WTC11 (cell line): ENCODE data around the gene NELL1. TPM values are rescaled to one million over a fixed set of nuclear protein-coding genes. Genes with fewer than 3 reads are reported as not detected.

Experiments
- ATAC-seq: fragments of 200-7000 bp; cut with Tn5 transposase; 2 replicates; pipeline ENCODE4 v1.10.0; 2021; ENCODE audit warnings: mild to moderate bottlenecking, moderate library complexity
- CTCF ChIA-PET: fragments of 300-600 bp; sonication (Branson Sonifier 250); formaldehyde crosslinking; loops from one replicate; lab custom pipeline; 2021; ENCODE audit warnings: antibody characterized with exemption; lab: Charles Lee
- POLR2A ChIA-PET: fragments of 350-600 bp; sonication (Branson Sonifier 250); formaldehyde crosslinking; loops from one replicate; lab custom pipeline; 2021; ENCODE audit warnings: antibody characterized with exemption; lab: Charles Lee
- DNase-seq: peaks from one replicate; pipeline ENCODE4 v3.0.0; 2021; ENCODE audit warnings: low spot score
- H3K27ac Mint-ChIP-seq: 2 replicates; pipeline ENCODE4 v1.8.0; 2021; ENCODE audit warnings: mixed read lengths
- H3K27me3 Mint-ChIP-seq: 2 replicates; pipeline ENCODE4 v1.8.0; 2021; ENCODE audit warnings: low read depth, mild to moderate bottlenecking, moderate library complexity, mixed read lengths
- H3K36me3 Mint-ChIP-seq: 2 replicates; pipeline ENCODE4 v1.8.0; 2021; ENCODE audit warnings: mixed read lengths
- H3K4me1 Mint-ChIP-seq: 2 replicates; pipeline ENCODE4 v1.8.0; 2022; ENCODE audit warnings: mixed read lengths
- H3K4me3 Mint-ChIP-seq: 2 replicates; pipeline ENCODE4 v1.8.0; 2021; ENCODE audit warnings: mild to moderate bottlenecking, moderate library complexity, mixed read lengths
- H3K9me3 Mint-ChIP-seq: 2 replicates; pipeline ENCODE4 v1.8.0; 2021; ENCODE audit warnings: mixed read lengths
- CREM ChIP-seq: sonication (generic); formaldehyde crosslinking; IDR thresholded peaks from 2 replicates; pipeline ENCODE4 v1.8.1; 2022; ENCODE audit warnings: mild to moderate bottlenecking, missing genetic modification reagents, moderate library complexity
- JAZF1 ChIP-seq: fragments of 250-450 bp; sonication (Bioruptor Pico); IDR thresholded peaks from 2 replicates; pipeline ENCODE4 v1.9.0; 2021; ENCODE audit warnings: moderate library complexity, mild to moderate bottlenecking, inconsistent platforms
- JUN ChIP-seq: sonication (generic); formaldehyde crosslinking; IDR thresholded peaks from 2 replicates; pipeline ENCODE4 v1.8.0; 2023; ENCODE audit warnings: mild to moderate bottlenecking, missing genetic modification reagents
- MYBL2 ChIP-seq: sonication (generic); formaldehyde crosslinking; IDR thresholded peaks from 2 replicates; pipeline ENCODE4 v1.8.1; 2023; ENCODE audit warnings: mild to moderate bottlenecking, moderate library complexity, missing genetic modification reagents
- OVOL2 ChIP-seq: fragments of 250-450 bp; sonication (Bioruptor Pico); IDR thresholded peaks from 2 replicates; pipeline ENCODE4 v1.9.0; 2021; ENCODE audit warnings: mild to moderate bottlenecking, borderline replicate concordance
- SMAD4 ChIP-seq: sonication (generic); formaldehyde crosslinking; IDR thresholded peaks from 2 replicates; pipeline ENCODE4 v1.8.0; 2022; ENCODE audit warnings: mild to moderate bottlenecking, missing genetic modification reagents
- SOX15 ChIP-seq: fragments of 250-450 bp; sonication (Bioruptor Pico); IDR thresholded peaks from 2 replicates; pipeline ENCODE4 v1.9.0; 2021; ENCODE audit warnings: mild to moderate bottlenecking
- ZNF416 ChIP-seq: fragments of 250-450 bp; sonication (Bioruptor Pico); IDR thresholded peaks from 2 replicates; pipeline ENCODE4 v1.9.0; 2021; ENCODE audit warnings: mild to moderate bottlenecking, inconsistent platforms
- total RNA-seq: library from RNA; stranded (reverse); gene quantifications from 3 replicates; pipeline ENCODE4 v1.2.3, GENCODE V29; 2021
- TF ChIP-seq, protein P1 (sequence below): fragments of 250-450 bp; sonication (Bioruptor Pico); IDR thresholded peaks from 2 replicates; pipeline ENCODE4 v1.9.0; 2021; ENCODE audit warnings: moderate library complexity, mild to moderate bottlenecking, inconsistent platforms, borderline replicate concordance
- TF ChIP-seq, protein P2 (sequence below): sonication (generic); formaldehyde crosslinking; IDR thresholded peaks from 2 replicates; pipeline ENCODE4 v1.8.0; 2022; ENCODE audit warnings: mild to moderate bottlenecking, missing genetic modification reagents
- TF ChIP-seq, protein P3 (sequence below): sonication (generic); formaldehyde crosslinking; IDR thresholded peaks from 2 replicates; pipeline ENCODE4 v1.8.1; 2022; ENCODE audit warnings: low read depth, missing genetic modification reagents, borderline replicate concordance
- TF ChIP-seq, protein P4 (sequence below): fragments of 200-600 bp; IDR thresholded peaks from 2 replicates; pipeline ENCODE4 v1.8.0; 2022; ENCODE audit warnings: antibody characterized with exemption
- TF ChIP-seq, protein P5 (sequence below): sonication (generic); formaldehyde crosslinking; IDR thresholded peaks from 2 replicates; pipeline ENCODE4 v1.8.1; 2022; ENCODE audit warnings: low read depth, mild to moderate bottlenecking, moderate library complexity, missing genetic modification reagents, borderline replicate concordance
- TF ChIP-seq, protein P6 (sequence below): sonication (generic); formaldehyde crosslinking; IDR thresholded peaks from 2 replicates; pipeline ENCODE4 v1.8.1; 2023; ENCODE audit warnings: mild to moderate bottlenecking, missing genetic modification reagents
- TF ChIP-seq, protein P7 (sequence below): sonication (generic); formaldehyde crosslinking; IDR thresholded peaks from 2 replicates; pipeline ENCODE4 v1.8.1; 2022; ENCODE audit warnings: mild to moderate bottlenecking, moderate library complexity, missing genetic modification reagents
- TF ChIP-seq, protein P8 (sequence below): fragments of 250-450 bp; sonication (Bioruptor Pico); IDR thresholded peaks from 2 replicates; pipeline ENCODE4 v1.9.0; 2021; ENCODE audit warnings: mild to moderate bottlenecking
- TF ChIP-seq, protein P9 (sequence below): fragments of 250-450 bp; sonication (Bioruptor Pico); conservative IDR thresholded peaks from 2 replicates; pipeline ENCODE4 v1.9.0; 2021; ENCODE audit warnings: mild to moderate bottlenecking

NELL1 gene
- total RNA-seq, 1 experiment from 2014 or later, result 1.8 TPM

DNA sequence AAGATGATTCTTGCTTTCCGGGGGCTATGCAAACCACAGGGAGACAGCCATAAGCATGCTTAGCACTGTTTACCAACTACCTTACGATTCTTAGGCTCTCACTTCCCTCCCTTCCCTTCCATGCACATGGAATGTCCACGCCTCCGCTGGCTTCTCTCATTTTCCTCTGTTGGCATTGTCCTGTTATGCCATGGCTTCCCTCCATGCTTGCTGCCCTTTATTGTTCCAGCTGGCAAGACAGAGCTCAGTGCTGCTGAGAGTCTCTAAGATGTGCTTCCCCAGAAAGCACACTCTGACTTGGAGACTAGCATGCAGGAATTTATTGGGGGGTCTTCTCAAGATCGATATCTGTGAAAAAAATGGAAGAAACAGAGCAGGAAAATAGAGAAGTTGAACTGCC is 379.2 kb downstream of the NELL1 start:
- Mint-ChIP-seq H3K27ac (peak overlapping the region; percentile 64; the same call in 1 of the 2 replicates), H3K36me3 (no peaks in the 10 kb centered on the region), H3K4me1 (peaks cover 9% of the 10 kb centered on the region), H3K4me3 (no peak overlapping the region), H3K27me3 (no peaks in the 10 kb centered on the region), H3K9me3 (0 out of 2 replicates have a peak, but pooled peaks cover 5% of the 10 kb centered on the region)
- POLR2A ChIA-PET, result no interaction called here
- ATAC-seq (no peak; the same call in 1 of the 2 replicates), DNase-seq (no peak)
- CTCF ChIA-PET, result no interaction called here
- TF ChIP-seq, protein P1, sequence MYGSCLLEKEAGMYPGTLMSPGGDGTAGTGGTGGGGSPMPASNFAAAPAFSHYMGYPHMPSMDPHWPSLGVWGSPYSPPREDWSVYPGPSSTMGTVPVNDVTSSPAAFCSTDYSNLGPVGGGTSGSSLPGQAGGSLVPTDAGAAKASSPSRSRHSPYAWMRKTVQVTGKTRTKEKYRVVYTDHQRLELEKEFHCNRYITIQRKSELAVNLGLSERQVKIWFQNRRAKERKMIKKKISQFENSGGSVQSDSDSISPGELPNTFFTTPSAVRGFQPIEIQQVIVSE, result no peak
- TF ChIP-seq, all 79 proteins: peak for 0

DNA sequence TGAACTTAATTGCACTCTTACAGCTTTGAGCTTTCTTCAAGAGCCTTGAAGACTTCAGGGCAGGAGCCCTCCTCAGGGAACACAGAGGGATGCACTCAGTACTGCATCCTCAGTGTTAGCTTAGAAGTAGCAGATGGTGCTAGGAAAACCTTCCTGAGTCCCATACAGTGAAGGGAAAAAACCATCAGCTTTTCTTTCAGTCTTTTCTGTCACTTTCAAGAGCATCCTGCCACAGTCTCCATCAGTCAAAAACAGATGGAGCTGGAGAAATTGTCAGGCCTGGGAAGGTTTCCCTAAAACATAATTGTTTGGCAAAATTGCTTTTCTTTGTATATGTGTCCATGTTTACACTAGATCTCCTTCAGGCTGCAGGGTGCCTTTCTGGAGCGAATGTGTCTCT is 384.1 kb downstream of the NELL1 start:
- TF ChIP-seq, protein P2, sequence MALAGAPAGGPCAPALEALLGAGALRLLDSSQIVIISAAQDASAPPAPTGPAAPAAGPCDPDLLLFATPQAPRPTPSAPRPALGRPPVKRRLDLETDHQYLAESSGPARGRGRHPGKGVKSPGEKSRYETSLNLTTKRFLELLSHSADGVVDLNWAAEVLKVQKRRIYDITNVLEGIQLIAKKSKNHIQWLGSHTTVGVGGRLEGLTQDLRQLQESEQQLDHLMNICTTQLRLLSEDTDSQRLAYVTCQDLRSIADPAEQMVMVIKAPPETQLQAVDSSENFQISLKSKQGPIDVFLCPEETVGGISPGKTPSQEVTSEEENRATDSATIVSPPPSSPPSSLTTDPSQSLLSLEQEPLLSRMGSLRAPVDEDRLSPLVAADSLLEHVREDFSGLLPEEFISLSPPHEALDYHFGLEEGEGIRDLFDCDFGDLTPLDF (CRISPR knock-in tag), result no peak
- TF ChIP-seq JUN (CRISPR knock-in tag), result no peak
- TF ChIP-seq, protein P3, sequence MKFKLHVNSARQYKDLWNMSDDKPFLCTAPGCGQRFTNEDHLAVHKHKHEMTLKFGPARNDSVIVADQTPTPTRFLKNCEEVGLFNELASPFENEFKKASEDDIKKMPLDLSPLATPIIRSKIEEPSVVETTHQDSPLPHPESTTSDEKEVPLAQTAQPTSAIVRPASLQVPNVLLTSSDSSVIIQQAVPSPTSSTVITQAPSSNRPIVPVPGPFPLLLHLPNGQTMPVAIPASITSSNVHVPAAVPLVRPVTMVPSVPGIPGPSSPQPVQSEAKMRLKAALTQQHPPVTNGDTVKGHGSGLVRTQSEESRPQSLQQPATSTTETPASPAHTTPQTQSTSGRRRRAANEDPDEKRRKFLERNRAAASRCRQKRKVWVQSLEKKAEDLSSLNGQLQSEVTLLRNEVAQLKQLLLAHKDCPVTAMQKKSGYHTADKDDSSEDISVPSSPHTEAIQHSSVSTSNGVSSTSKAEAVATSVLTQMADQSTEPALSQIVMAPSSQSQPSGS (CRISPR knock-in tag), result no peak
- TF ChIP-seq, protein P4, sequence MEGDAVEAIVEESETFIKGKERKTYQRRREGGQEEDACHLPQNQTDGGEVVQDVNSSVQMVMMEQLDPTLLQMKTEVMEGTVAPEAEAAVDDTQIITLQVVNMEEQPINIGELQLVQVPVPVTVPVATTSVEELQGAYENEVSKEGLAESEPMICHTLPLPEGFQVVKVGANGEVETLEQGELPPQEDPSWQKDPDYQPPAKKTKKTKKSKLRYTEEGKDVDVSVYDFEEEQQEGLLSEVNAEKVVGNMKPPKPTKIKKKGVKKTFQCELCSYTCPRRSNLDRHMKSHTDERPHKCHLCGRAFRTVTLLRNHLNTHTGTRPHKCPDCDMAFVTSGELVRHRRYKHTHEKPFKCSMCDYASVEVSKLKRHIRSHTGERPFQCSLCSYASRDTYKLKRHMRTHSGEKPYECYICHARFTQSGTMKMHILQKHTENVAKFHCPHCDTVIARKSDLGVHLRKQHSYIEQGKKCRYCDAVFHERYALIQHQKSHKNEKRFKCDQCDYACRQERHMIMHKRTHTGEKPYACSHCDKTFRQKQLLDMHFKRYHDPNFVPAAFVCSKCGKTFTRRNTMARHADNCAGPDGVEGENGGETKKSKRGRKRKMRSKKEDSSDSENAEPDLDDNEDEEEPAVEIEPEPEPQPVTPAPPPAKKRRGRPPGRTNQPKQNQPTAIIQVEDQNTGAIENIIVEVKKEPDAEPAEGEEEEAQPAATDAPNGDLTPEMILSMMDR, result no peak
- no peak for TF ChIP-seq SOX15 (CRISPR knock-in tag)
- no peak for TF ChIP-seq SMAD4
- TF ChIP-seq, protein P5, sequence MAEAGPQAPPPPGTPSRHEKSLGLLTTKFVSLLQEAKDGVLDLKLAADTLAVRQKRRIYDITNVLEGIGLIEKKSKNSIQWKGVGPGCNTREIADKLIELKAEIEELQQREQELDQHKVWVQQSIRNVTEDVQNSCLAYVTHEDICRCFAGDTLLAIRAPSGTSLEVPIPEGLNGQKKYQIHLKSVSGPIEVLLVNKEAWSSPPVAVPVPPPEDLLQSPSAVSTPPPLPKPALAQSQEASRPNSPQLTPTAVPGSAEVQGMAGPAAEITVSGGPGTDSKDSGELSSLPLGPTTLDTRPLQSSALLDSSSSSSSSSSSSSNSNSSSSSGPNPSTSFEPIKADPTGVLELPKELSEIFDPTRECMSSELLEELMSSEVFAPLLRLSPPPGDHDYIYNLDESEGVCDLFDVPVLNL (CRISPR knock-in tag), result no peak
- H3K27me3 Mint-ChIP-seq, result no peaks in the 10 kb centered on the region
- H3K4me3 Mint-ChIP-seq, result no peak overlapping the region
- POLR2A ChIA-PET, result no interaction called here
- H3K36me3 Mint-ChIP-seq, result no peaks in the 10 kb centered on the region
- DNase-seq (no peak), ATAC-seq (peak; percentile 60)
- peaks cover 5% of the 10 kb centered on the region for H3K4me1 Mint-ChIP-seq
- CTCF ChIA-PET, result interaction anchor here (0.7 kb wide), 1 partner anchor 215 kb away, joined by 3 read pairs; no protein-coding TSS in a partner anchor
- H3K9me3 Mint-ChIP-seq, result 0 out of 2 replicates have a peak, but pooled peaks cover 5% of the 10 kb centered on the region
- no peak overlapping the region for H3K27ac Mint-ChIP-seq

DNA sequence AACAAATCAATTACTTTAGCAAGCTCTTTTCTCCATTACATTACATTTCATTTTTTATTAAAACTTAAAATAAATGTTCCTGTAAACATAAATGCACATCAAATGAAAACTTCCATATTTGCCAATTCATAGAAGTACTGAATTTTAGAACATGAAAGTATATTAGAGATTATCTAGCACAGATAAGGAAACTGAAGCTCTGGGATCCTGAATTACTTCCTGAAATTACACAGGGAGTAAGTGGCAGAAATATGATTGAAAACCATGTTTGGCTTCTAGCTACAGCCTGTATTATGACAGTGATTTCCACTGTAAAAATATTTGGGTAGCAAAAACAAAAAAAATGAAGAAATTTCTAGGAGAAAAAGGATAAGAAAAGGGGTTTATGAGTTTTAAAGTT is 387.3 kb downstream of the NELL1 start:
- ATAC-seq, result no peak
- ChIA-PET CTCF (interaction anchor here (1.1 kb wide), 1 partner anchor 301 kb away, joined by 3 read pairs; no protein-coding TSS in a partner anchor), POLR2A (no interaction called here)
- no peak for DNase-seq
- H3K4me1 Mint-ChIP-seq, result peaks cover 5% of the 10 kb centered on the region
- no peaks in the 10 kb centered on the region for H3K27me3 Mint-ChIP-seq
- no peak overlapping the region for H3K4me3 Mint-ChIP-seq
- peaks cover 7% of the 10 kb centered on the region; the same call in 1 of the 2 replicates for H3K36me3 Mint-ChIP-seq
- peaks cover 8% of the 10 kb centered on the region for H3K9me3 Mint-ChIP-seq
- no peak overlapping the region for H3K27ac Mint-ChIP-seq
- TF ChIP-seq CREM (CRISPR knock-in tag) (no peak), JAZF1 (CRISPR knock-in tag) (no peak), MYBL2 (CRISPR knock-in tag) (no peak), ZNF416 (CRISPR knock-in tag) (no peak), OVOL2 (CRISPR knock-in tag) (no peak)
- TF ChIP-seq, protein P6, sequence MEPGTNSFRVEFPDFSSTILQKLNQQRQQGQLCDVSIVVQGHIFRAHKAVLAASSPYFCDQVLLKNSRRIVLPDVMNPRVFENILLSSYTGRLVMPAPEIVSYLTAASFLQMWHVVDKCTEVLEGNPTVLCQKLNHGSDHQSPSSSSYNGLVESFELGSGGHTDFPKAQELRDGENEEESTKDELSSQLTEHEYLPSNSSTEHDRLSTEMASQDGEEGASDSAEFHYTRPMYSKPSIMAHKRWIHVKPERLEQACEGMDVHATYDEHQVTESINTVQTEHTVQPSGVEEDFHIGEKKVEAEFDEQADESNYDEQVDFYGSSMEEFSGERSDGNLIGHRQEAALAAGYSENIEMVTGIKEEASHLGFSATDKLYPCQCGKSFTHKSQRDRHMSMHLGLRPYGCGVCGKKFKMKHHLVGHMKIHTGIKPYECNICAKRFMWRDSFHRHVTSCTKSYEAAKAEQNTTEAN (CRISPR knock-in tag), result no peak
- TF ChIP-seq, protein P7, sequence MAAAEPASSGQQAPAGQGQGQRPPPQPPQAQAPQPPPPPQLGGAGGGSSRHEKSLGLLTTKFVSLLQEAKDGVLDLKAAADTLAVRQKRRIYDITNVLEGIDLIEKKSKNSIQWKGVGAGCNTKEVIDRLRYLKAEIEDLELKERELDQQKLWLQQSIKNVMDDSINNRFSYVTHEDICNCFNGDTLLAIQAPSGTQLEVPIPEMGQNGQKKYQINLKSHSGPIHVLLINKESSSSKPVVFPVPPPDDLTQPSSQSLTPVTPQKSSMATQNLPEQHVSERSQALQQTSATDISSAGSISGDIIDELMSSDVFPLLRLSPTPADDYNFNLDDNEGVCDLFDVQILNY (CRISPR knock-in tag), result no peak
- TF ChIP-seq, protein P3 (CRISPR knock-in tag), result no peak
- TF ChIP-seq, protein P8, sequence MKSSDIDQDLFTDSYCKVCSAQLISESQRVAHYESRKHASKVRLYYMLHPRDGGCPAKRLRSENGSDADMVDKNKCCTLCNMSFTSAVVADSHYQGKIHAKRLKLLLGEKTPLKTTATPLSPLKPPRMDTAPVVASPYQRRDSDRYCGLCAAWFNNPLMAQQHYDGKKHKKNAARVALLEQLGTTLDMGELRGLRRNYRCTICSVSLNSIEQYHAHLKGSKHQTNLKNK, result no peak
- TF ChIP-seq, protein P9, sequence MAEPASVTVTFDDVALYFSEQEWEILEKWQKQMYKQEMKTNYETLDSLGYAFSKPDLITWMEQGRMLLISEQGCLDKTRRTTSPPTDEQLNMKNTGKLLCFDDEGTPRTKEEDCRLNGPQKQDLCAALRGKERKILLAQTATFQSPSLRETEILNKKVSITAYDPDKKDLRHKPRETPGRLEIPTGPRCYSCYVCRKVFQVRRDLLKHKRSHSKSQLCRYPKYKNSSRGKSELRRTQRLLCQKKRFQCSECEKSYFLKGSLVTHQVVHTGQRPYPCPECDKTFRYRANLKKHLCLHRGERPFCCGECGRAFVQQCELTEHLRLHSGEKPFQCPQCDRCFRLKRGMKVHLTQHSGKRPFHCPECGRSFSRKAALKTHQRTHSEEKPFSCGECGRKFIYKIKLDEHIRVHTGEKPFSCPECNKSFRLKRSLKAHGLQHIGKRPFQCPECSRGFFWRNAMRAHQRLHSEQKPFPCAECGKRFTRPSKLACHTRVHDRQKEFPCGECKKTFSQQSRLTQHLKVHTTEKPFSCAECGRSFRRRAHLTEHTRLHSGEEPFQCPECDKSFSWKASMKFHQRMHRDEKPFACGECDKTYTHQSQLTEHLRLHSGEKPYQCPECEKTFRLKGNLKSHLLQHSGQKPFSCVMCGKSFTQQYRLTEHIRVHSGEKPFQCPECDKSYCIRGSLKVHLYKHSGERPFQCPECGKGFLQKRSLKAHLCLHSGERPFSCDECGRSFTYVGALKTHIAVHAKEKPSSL, result no peak
